Measurements from ENCODE around the gene ENTHD1.
"Not testable (repeated sequence)": the region's sequence is repeated elsewhere in the genome, so short reads cannot be mapped to it uniquely, and the experiment has no call there.

ENTHD1 gene

DNA sequence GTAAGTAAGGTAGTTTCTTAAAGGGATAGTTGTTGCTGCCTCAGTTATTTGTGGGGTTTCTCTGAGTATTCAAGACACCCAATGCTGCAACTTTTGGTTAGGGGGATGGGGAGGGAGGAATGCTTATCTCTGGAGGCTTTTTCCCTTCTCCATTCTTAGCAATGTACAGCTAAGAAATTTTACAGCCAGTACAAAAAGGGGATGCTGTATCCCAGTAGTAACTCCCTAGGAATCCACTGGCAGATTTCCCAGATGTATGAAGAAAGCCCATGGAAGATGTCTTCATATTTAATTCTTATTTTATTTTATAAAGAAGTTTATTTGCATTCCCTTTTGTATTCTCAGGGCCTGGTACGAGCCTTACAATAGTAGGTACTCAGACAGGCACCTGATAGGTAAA, 154.8 kb downstream of the ENTHD1 start:
- H3K36me3 ChIP-seq (ENCODE audit: control insufficient read depth in 4 of 4, insufficient read depth in 4 of 4, low read length in 3 of 4) = no peaks in the 10 kb centered on the region
- DNase-seq = no peak
- peaks cover 0 to 25% (median 10%) of the 10 kb centered on the region in 5 experiments for H3K27me3 ChIP-seq (replicated peaks in 2 of 5; ENCODE audit: control insufficient read depth in 4 of 5, insufficient read depth in 5 of 5, low read length in 4 of 5)
- ChIA-PET POLR2A (no interaction called here), CTCF (interaction anchor here (1.3 kb wide), 1 partner anchor 22 kb away, joined by 4 read pairs; no protein-coding TSS in a partner anchor)
- H3K4me1 ChIP-seq (ENCODE audit: control extremely low read depth in 1 of 4, control insufficient read depth in 4 of 4, insufficient read depth in 4 of 4, low read length in 3 of 4) = no peaks in the 10 kb centered on the region
- peaks cover 0 to 12% (median 2%) of the 10 kb centered on the region in 5 experiments for H3K9me3 ChIP-seq (ENCODE audit: control extremely low read depth in 1 of 5, control insufficient read depth in 4 of 5, insufficient read depth in 2 of 5, low read depth in 1 of 5, low read length in 4 of 5)
- WGBS (ENCODE audit: insufficient coverage) = 100% methylated on average over 1 of the region's 1 CpG
- no peak overlapping the region for H3K27ac ChIP-seq (ENCODE audit: insufficient read depth in 1 of 2, low read depth in 1 of 2, low read length in 2 of 2, poor library complexity in 1 of 2, severe bottlenecking in 2 of 2)
- H3K4me3 ChIP-seq (ENCODE audit: control insufficient read depth in 1 of 7, extremely low read depth in 1 of 7, insufficient read depth in 4 of 7, low read depth in 2 of 7, low read length in 6 of 7) = no peak overlapping the region

DNA sequence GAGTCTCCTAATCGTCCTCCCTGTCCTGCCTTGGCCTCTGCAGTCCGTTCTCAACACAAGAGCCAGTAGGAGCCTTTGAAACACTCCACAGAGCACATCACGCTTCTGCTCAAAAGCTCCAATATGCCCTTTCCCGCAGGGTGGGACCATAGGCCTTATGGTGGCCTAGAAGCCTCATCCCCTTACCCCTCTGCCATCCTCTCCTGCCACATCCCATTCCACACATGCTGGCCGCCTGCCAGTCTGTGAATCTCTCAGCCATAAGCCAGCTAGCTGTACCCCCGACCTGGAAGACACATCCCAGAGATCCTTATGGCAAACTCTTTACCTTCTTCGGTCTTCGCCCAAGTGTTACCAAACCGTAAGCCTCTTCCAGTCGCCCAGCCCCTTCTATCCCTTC, 157.8 kb downstream of the ENTHD1 start:
- ChIA-PET CTCF (no interaction called here), POLR2A (no interaction called here)
- H3K4me1 ChIP-seq (ENCODE audit: control extremely low read depth in 1 of 4, control insufficient read depth in 4 of 4, insufficient read depth in 4 of 4, low read length in 3 of 4) = no peaks in the 10 kb centered on the region
- H3K27ac ChIP-seq (ENCODE audit: insufficient read depth in 1 of 2, low read depth in 1 of 2, low read length in 2 of 2, poor library complexity in 1 of 2, severe bottlenecking in 2 of 2) = no peak overlapping the region
- WGBS (ENCODE audit: insufficient coverage) = 91% methylated on average over 6 of the region's 10 CpGs
- H3K4me3 ChIP-seq (ENCODE audit: control insufficient read depth in 1 of 7, extremely low read depth in 1 of 7, insufficient read depth in 4 of 7, low read depth in 2 of 7, low read length in 6 of 7) = no peak overlapping the region
- peaks cover 0 to 12% (median 2%) of the 10 kb centered on the region in 5 experiments for H3K9me3 ChIP-seq (ENCODE audit: control extremely low read depth in 1 of 5, control insufficient read depth in 4 of 5, insufficient read depth in 2 of 5, low read depth in 1 of 5, low read length in 4 of 5)
- no peak for DNase-seq
- peaks cover 0 to 29% (median 11%) of the 10 kb centered on the region in 5 experiments for H3K27me3 ChIP-seq (replicated peaks in 2 of 5; ENCODE audit: control insufficient read depth in 4 of 5, insufficient read depth in 5 of 5, low read length in 4 of 5)
- H3K36me3 ChIP-seq (ENCODE audit: control insufficient read depth in 4 of 4, insufficient read depth in 4 of 4, low read length in 3 of 4) = no peaks in the 10 kb centered on the region

DNA sequence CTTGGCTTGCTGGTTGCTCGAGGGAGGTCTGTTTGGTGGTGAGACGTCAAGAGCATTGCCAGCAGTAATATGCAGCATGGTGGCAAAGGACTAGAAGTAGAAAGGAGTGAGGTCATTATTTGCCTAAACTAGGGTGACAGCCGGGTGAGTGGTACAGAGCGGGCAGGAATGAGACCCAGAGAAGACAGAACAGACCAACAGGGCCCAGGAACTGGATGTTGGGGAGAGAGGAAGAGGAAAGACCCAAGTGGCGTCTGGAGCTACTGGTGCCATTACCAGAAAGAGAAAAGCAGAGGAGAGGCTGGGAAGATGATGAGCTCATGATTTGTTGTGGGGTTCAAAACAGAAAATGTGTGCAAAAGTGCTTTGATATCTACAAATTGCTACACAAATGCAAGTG, 158.7 kb downstream of the ENTHD1 start:
- no peak overlapping the region for H3K4me3 ChIP-seq (ENCODE audit: control insufficient read depth in 1 of 7, extremely low read depth in 1 of 7, insufficient read depth in 4 of 7, low read depth in 2 of 7, low read length in 6 of 7)
- no peaks in the 10 kb centered on the region for H3K36me3 ChIP-seq (ENCODE audit: control insufficient read depth in 4 of 4, insufficient read depth in 4 of 4, low read length in 3 of 4)
- no peaks in the 10 kb centered on the region for H3K4me1 ChIP-seq (ENCODE audit: control extremely low read depth in 1 of 4, control insufficient read depth in 4 of 4, insufficient read depth in 4 of 4, low read length in 3 of 4)
- H3K27me3 ChIP-seq (replicated peaks in 2 of 5; ENCODE audit: control insufficient read depth in 4 of 5, insufficient read depth in 5 of 5, low read length in 4 of 5) = peaks cover 0 to 29% (median 11%) of the 10 kb centered on the region in 5 experiments
- POLR2A ChIA-PET = no interaction called here
- no peak for DNase-seq
- H3K27ac ChIP-seq (ENCODE audit: insufficient read depth in 1 of 2, low read depth in 1 of 2, low read length in 2 of 2, poor library complexity in 1 of 2, severe bottlenecking in 2 of 2) = no peak overlapping the region
- CTCF ChIA-PET = no interaction called here
- WGBS (ENCODE audit: insufficient coverage) = 100% methylated on average over 5 of the region's 5 CpGs
- H3K9me3 ChIP-seq (ENCODE audit: control extremely low read depth in 1 of 5, control insufficient read depth in 4 of 5, insufficient read depth in 2 of 5, low read depth in 1 of 5, low read length in 4 of 5) = peaks cover 0 to 8% (median 2%) of the 10 kb centered on the region in 5 experiments

DNA sequence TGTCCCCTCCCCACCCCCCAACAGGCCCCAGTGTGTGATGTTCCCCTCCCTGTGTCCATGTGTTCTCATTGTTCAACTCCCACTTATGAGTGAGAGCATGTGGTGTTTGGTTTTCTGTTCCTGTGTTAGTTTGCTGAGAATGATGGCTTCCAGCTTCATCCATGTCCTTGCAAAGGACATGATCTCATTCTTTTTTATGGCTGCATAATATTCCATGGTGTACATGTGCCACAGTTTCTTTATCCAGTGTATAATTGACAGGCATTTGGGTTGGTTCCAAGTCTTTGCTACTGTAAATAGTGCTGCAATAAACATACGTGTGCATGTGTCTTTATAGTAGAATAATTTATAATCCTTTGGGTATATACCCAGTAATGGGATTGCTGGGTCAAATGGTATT, 159.5 kb downstream of the ENTHD1 start:
- CTCF ChIA-PET; DNase-seq; POLR2A ChIA-PET; H3K27ac ChIP-seq (ENCODE audit: insufficient read depth in 1 of 2, low read depth in 1 of 2, low read length in 2 of 2, poor library complexity in 1 of 2, severe bottlenecking in 2 of 2); H3K36me3 ChIP-seq (ENCODE audit: control insufficient read depth in 4 of 4, insufficient read depth in 4 of 4, low read length in 3 of 4); H3K9me3 ChIP-seq (ENCODE audit: control extremely low read depth in 1 of 5, control insufficient read depth in 4 of 5, insufficient read depth in 2 of 5, low read depth in 1 of 5, low read length in 4 of 5); H3K4me1 ChIP-seq (ENCODE audit: control extremely low read depth in 1 of 4, control insufficient read depth in 4 of 4, insufficient read depth in 4 of 4, low read length in 3 of 4); H3K4me3 ChIP-seq (ENCODE audit: control insufficient read depth in 1 of 7, extremely low read depth in 1 of 7, insufficient read depth in 4 of 7, low read depth in 2 of 7, low read length in 6 of 7): not testable (repeated sequence)
- peaks cover 0 to 31% (median 11%) of the 10 kb centered on the region in 5 experiments for H3K27me3 ChIP-seq (replicated peaks in 2 of 5; ENCODE audit: control insufficient read depth in 4 of 5, insufficient read depth in 5 of 5, low read length in 4 of 5)
- no CpG with 5 or more reads among the region's 1 CpG for WGBS (ENCODE audit: insufficient coverage)

DNA sequence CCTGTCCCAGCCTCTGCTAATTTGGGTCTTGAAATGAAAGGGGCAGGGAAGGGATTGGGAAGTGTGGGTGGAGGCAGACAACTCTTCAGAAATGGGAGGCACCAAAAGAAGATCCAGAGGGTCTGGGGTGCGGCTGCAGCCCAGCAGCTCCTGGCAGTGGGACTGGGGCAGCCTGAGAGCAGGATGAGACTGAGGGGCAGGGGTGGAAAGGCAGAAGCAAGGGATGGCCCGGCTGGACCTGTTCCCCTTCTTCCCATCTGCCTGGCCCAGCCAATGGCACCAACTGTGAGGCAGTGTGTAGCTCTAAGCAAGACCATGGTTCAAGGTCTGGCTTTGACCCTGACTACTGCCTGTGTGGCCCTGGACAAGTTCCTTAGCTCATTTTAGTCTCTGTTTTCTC, 160.4 kb downstream of the ENTHD1 start:
- H3K4me3 ChIP-seq (ENCODE audit: control insufficient read depth in 1 of 7, extremely low read depth in 1 of 7, insufficient read depth in 4 of 7, low read depth in 2 of 7, low read length in 6 of 7) = no peak overlapping the region
- H3K36me3 ChIP-seq (ENCODE audit: control insufficient read depth in 4 of 4, insufficient read depth in 4 of 4, low read length in 3 of 4) = no peaks in the 10 kb centered on the region
- H3K27me3 ChIP-seq (replicated peaks in 2 of 5; ENCODE audit: control insufficient read depth in 4 of 5, insufficient read depth in 5 of 5, low read length in 4 of 5) = peaks cover 0 to 34% (median 12%) of the 10 kb centered on the region in 5 experiments
- H3K4me1 ChIP-seq (ENCODE audit: control extremely low read depth in 1 of 4, control insufficient read depth in 4 of 4, insufficient read depth in 4 of 4, low read length in 3 of 4) = no peaks in the 10 kb centered on the region
- H3K27ac ChIP-seq (ENCODE audit: insufficient read depth in 1 of 2, low read depth in 1 of 2, low read length in 2 of 2, poor library complexity in 1 of 2, severe bottlenecking in 2 of 2) = no peak overlapping the region
- 80% methylated on average over 2 of the region's 2 CpGs for WGBS (ENCODE audit: insufficient coverage)
- no peaks in the 10 kb centered on the region for H3K9me3 ChIP-seq (ENCODE audit: control extremely low read depth in 1 of 5, control insufficient read depth in 4 of 5, insufficient read depth in 2 of 5, low read depth in 1 of 5, low read length in 4 of 5)
- ChIA-PET POLR2A (no interaction called here), CTCF (no interaction called here)
- DNase-seq = no peak

DNA sequence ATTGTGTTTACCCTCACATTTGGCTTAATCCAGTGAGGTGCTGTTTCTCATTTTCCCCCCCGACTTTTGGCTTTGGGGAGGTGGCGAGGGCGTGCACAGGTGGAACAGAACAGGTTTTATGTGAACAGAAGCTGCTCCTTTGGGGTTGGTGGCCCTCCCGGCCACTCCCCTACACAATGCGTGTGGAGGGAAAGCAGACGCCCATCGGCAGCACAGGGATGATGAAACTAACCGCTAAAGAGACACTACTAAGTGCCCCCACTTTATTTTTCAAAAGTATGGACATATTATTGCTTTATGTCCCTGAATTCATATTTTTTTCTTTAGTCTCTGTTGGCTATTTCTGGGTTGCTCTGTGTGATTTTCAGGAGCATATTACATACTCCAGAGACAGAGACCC, 160.9 kb downstream of the ENTHD1 start:
- no peaks in the 10 kb centered on the region for H3K36me3 ChIP-seq (ENCODE audit: control insufficient read depth in 4 of 4, insufficient read depth in 4 of 4, low read length in 3 of 4)
- H3K9me3 ChIP-seq (ENCODE audit: control extremely low read depth in 1 of 5, control insufficient read depth in 4 of 5, insufficient read depth in 2 of 5, low read depth in 1 of 5, low read length in 4 of 5) = no peaks in the 10 kb centered on the region
- WGBS (ENCODE audit: insufficient coverage) = 92% methylated on average over 6 of the region's 8 CpGs
- H3K27ac ChIP-seq (ENCODE audit: insufficient read depth in 1 of 2, low read depth in 1 of 2, low read length in 2 of 2, poor library complexity in 1 of 2, severe bottlenecking in 2 of 2) = no peak overlapping the region
- no peaks in the 10 kb centered on the region for H3K4me1 ChIP-seq (ENCODE audit: control extremely low read depth in 1 of 4, control insufficient read depth in 4 of 4, insufficient read depth in 4 of 4, low read length in 3 of 4)
- ChIA-PET POLR2A (no interaction called here), CTCF (interaction anchor here (0.9 kb wide), 1 partner anchor 14 kb away, joined by 4 read pairs; no protein-coding TSS in a partner anchor)
- H3K27me3 ChIP-seq (replicated peaks in 2 of 5; ENCODE audit: control insufficient read depth in 4 of 5, insufficient read depth in 5 of 5, low read length in 4 of 5) = peaks cover 0 to 34% (median 14%) of the 10 kb centered on the region in 5 experiments
- DNase-seq = no peak
- no peak overlapping the region for H3K4me3 ChIP-seq (ENCODE audit: control insufficient read depth in 1 of 7, extremely low read depth in 1 of 7, insufficient read depth in 4 of 7, low read depth in 2 of 7, low read length in 6 of 7)

DNA sequence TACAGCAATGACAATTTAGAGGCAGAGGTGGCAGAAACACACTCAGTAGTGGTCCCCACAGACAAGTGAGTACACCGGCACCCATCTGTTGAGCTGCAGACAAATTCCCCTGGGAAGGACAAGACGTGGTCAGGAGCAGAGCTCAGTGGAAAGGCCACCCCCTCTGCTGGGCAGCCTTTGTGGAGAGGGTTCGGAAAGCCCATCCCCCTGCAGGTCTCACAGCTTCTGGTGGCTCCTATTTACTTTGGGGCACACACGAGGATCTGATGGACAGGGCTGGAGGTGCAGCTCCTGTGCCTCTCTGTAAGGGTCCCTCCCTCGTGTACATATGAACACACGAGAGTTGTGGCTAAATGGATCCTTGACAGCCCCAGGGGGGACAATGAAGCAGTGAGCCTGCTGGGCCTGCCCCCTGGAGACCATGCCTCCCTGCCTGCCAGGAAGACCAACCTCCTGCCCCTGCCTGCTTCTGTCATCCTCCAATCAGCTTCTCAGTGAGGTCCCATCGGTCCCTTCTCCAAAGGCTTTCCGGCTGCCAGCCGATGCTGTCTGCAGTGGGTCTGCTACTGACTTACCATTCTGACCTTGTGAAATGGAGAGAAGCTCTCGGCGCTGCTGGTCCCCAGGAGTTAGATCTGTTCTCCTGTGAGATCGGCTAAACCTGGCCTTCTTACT, 161.5 kb downstream of the ENTHD1 start:
- DNase-seq = no peak
- ChIA-PET POLR2A (no interaction called here), CTCF (interaction anchor here (0.9 kb wide), 1 partner anchor 14 kb away, joined by 4 read pairs; no protein-coding TSS in a partner anchor)
- Histone ChIP-seq H3K4me1 (ENCODE audit: control extremely low read depth in 1 of 4, control insufficient read depth in 4 of 4, insufficient read depth in 4 of 4, low read length in 3 of 4) (no peaks in the 10 kb centered on the region), H3K4me3 (ENCODE audit: control insufficient read depth in 1 of 7, extremely low read depth in 1 of 7, insufficient read depth in 4 of 7, low read depth in 2 of 7, low read length in 6 of 7) (no peak overlapping the region), H3K36me3 (ENCODE audit: control insufficient read depth in 4 of 4, insufficient read depth in 4 of 4, low read length in 3 of 4) (no peaks in the 10 kb centered on the region), H3K27me3 (replicated peaks in 2 of 5; ENCODE audit: control insufficient read depth in 4 of 5, insufficient read depth in 5 of 5, low read length in 4 of 5) (peaks cover 0 to 37% (median 12%) of the 10 kb centered on the region in 5 experiments), H3K9me3 (ENCODE audit: control extremely low read depth in 1 of 5, control insufficient read depth in 4 of 5, insufficient read depth in 2 of 5, low read depth in 1 of 5, low read length in 4 of 5) (no peaks in the 10 kb centered on the region), H3K27ac (ENCODE audit: insufficient read depth in 1 of 2, low read depth in 1 of 2, low read length in 2 of 2, poor library complexity in 1 of 2, severe bottlenecking in 2 of 2) (no peak overlapping the region)
- WGBS (ENCODE audit: insufficient coverage) = 86% methylated on average over 11 of the region's 12 CpGs
